ENCODE measurements around the gene ATP10B. TPM values are rescaled to one million over a fixed set of nuclear protein-coding genes. Genes with fewer than 3 reads are reported as not detected.

Gene ATP10B
- total and polyA plus RNA-seq, 2 of the 13 experiments (the other 11 are each of a cell fraction or from before 2014, with no cell fraction given) = not detected

GRCh38 chr5:160550075-160550474 lies 301.9 kb downstream of the ATP10B start:
- H4K20me1 ChIP-seq (ENCODE audit: insufficient read depth, low read length) = no peaks in the 10 kb centered on the region
- TF ChIP-seq SOX13 (IDR thresholded peaks at IDR 0.05) (no peak), SOX13 (CRISPR knock-in tag; conservative IDR thresholded peaks at IDR 0.05 in 1 of 2, IDR thresholded peaks at IDR 0.05 in 1 of 2) (no peak), FOSL2 (CRISPR knock-in tag; IDR thresholded peaks at IDR 0.05) (no peak), ETS1 (CRISPR knock-in tag; IDR thresholded peaks at IDR 0.05) (no peak), ZNF230 (CRISPR knock-in tag; IDR thresholded peaks at IDR 0.05) (no peak), ZNF609 (CRISPR knock-in tag; IDR thresholded peaks at IDR 0.05; ENCODE audit: borderline replicate concordance) (no peak), ATF6 (CRISPR knock-in tag; conservative IDR thresholded peaks at IDR 0.05) (no peak), ZNF343 (CRISPR knock-in tag; IDR thresholded peaks at IDR 0.05) (no peak), HOMEZ (CRISPR knock-in tag; IDR thresholded peaks at IDR 0.05; ENCODE audit: low read depth) (no peak), FUBP1 (CRISPR knock-in tag; IDR thresholded peaks at IDR 0.05; ENCODE audit: borderline replicate concordance) (no peak), ZBTB2 (CRISPR knock-in tag; IDR thresholded peaks at IDR 0.05; ENCODE audit: low read depth) (no peak)
- H3K4me2 ChIP-seq (ENCODE audit: low read depth, low read length) = no peak overlapping the region
- no peak overlapping the region for H3K4me3 ChIP-seq (replicated peaks in 1 of 3; ENCODE audit: insufficient read depth in 1 of 3, low read depth in 2 of 3, low read length in 3 of 3)
- in situ Hi-C loops (cut with HindIII; ENCODE audit: extremely low pct_ligation_motif_present, low pct_unique_long_range_greater_than_20kb) = no loop called here
- ChIA-PET POLR2A (no interaction called here), CTCF (ENCODE audit: low intra/inter-chr PET ratio, low total read pairs) (no interaction called here)
- no peak overlapping the region for H3K27ac ChIP-seq (ENCODE audit: extremely low read length, insufficient read depth, low read length)
- ATAC-seq = no peak
- H3K9ac ChIP-seq (ENCODE audit: insufficient read depth, low read depth, low read length) = no peak overlapping the region
- H3K27me3 ChIP-seq (ENCODE audit: control insufficient read depth in 1 of 2, insufficient read depth in 2 of 2, low read length in 2 of 2) = no peaks in the 10 kb centered on the region
- H3K4me1 ChIP-seq (ENCODE audit: insufficient read depth, low read length) = no peaks in the 10 kb centered on the region
- FAIRE-seq = no peak
- no peak overlapping the region for H2AFZ ChIP-seq (ENCODE audit: low read length)
- no peaks in the 10 kb centered on the region for H3K36me3 ChIP-seq (replicated peaks in 1 of 2; ENCODE audit: control insufficient read depth in 1 of 2, insufficient read depth in 2 of 2, low read length in 2 of 2)
- no peaks in the 10 kb centered on the region for H3K9me3 ChIP-seq (ENCODE audit: low read length)
- H3K79me2 ChIP-seq (ENCODE audit: insufficient read depth, low read length) = no peaks in the 10 kb centered on the region
- no peak for DNase-seq (ENCODE audit: low spot score)
- intact Hi-C loops (cut with micrococcal nuclease; ENCODE audit: unreplicated experiment) = no loop called here
- BruUV-seq (replicated peaks) = no TSS peak
